Effector CD4-positive, alpha-beta T cell (primary cell): Measurements from ENCODE around the gene SDC4.
"Not testable (repeated sequence)": the region's sequence is repeated elsewhere in the genome, so short reads cannot be mapped to it uniquely, and the experiment has no call there.

ENCODE experiments used
- DNase-seq: peaks from one replicate; pipeline ENCODE4 v3.0.0-alpha.2; 2020

The SDC4 gene

GRCh38 chr20:45363611-45364492 lies 15.6 kb upstream of the SDC4 start:
- DNase-seq: no peak

DNA sequence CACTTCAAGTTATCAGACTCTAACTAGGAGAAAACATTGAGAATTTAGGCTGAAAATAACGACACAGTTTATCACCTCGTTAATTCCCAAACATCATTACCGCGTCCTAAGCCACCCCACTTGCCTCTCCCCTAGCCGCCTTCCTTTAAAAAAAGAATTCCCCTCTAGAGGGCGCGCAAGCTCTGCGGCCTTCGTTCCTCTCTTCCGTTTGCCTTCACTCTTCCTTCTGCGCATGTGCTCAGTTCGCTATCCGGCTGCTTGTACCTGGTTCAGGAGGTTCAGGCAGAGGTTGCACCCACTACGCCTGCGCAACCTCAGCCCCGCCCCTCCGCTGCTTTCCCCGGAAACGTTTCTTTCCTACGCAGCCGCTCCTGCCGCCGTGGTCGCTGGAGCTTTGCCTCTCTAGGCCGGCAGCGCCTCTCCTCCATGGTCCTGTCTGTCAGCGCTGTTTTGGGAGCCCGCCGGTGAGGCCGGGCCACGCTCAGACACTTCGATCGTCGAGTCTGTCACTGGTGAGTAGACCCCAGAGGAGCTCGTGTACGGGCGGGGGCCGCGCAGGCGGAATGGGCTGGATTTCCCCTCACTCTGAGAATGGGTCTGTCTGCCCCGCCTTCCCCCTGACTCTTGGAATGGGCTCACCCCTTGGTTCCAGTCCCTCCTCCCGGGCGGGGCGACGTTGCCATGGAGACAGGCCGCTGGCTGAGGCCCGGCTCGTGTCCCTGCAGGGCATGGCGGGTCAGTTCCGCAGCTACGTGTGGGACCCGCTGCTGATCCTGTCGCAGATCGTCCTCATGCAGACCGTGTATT lies 14.8 kb upstream of the SDC4 start, which contains the start of gene SYS1:
Gene SYS1 (plus strand): TSS at position 353 of the 807 bp plus-strand sequence. CDS start 376 bp downstream, at position 729.
- DNase-seq: peak; percentile 98

GRCh38 chr20:45361793-45362192 lies 13.6 kb upstream of the SDC4 start:
- no peak for DNase-seq

DNA sequence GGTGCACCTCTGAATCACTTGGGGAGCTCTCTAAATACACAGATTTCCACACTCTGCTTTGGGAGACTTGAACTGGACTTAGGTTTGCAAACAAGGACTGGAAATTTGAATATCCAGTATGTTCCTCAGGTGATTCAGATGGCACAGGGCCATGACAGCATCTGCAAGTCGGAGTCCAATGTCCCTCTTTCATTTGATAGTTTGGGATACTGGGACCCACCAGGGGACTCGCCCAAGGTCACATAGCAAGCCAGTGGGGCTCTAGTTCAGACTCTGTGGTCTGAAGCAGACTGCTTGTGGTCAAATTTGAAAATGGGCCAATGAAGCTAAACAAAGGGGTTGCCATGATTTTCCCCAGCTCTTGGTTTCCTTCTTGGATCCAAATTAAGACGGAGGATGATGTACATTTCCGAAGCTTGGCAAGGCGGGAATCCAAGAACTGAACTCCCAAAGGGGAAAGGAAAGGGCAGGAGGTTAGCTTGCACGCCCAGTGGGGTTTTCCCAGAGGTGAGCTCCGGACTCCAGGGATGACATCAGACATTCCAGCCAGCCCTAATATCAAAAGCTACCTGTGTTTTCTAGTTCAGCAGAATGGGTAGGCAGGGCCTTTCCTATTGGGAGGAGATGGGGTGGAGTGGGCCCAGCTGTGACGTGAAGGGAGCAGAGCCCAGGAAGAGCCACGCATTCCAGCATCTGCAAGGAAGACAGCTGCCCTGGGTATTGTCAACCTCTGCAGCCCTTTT lies 11.4 kb upstream of the SDC4 start:
- no peak for DNase-seq

GRCh38 chr20:45359069-45359405 lies 10.8 kb upstream of the SDC4 start:
- DNase-seq: no peak

GRCh38 chr20:45358282-45359068 lies 10.3 kb upstream of the SDC4 start:
- no peak for DNase-seq

DNA sequence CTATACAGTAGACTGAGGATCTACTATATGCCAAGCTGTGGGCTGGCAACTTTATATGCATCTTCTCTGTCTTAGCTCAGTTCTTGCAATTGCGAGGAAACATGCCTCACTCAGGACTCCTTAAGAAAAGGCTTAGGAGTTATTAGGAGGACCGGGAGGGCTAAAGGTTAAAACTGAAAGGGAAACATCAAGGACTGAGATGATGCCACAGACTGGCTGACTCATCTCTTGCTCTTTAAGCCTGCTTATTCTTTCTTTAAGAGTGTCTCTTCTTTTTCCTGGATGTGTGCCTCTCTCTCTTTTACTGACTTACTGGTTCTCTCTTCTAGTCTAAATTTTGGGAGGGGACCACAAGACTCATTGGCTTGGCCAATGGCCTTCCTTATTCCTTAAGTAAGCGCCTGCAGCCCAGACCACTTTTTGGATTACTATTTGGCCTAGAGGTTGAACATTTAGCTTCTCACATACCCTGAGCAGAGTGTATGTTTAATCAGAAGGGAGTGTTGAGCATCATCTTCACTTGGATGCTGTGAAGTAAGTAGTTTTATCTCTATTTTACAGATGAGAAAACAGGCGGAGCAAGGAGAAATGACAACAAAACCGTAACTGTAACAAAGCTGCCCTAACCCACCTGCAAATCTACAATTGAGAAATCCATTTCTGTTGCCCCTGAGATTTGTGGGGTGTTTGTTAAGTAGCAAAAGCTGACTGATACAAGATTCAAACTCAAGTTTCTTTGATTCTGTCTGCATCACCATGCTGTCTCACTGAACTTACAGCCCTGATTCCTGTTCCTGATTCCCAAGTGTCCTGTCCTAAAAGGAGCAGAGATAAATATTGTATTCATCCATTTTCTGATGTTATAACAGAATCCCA lies 7.2 kb upstream of the SDC4 start:
- no peak for DNase-seq

DNA sequence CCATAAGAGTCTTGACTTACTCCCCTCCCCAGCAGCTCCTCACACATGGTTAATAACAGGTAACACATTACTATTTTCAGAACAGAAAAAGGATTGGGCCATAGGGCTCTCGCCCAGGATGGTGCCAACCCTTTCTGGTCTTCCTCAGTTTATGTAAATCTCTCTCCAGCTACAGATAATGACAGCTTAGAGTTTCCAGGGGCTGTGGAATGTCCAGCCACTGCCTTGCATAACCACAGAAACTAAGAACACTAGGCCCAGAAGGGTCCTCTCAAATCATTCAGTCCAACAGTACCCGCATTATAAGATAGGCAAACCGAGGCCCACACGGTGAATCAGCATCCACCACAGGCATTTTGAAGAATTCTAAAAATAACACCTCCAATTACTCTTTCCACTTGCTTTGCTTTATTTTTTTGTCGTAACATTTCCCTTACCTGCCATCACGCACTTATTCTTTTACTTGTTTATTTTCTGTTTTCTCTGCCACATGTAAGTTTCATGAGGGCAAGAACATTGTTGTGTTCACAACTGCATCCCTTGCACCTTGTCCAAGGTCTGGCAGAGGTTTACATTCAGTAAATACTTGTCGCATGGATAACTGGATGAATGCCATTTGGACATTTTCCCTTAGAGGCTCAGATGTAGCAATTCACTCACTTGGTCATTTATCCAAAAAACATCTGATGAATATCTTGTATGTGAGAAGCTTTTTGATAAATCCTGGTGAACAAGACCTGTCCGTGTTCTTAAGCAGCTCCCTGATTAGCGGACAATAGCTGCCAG lies 6.4 kb upstream of the SDC4 start:
- no peak for DNase-seq

- no peak for DNase-seq
Observed at GRCh38 chr20:45353746-45354145, 5.5 kb upstream of the SDC4 start.

- no peak for DNase-seq
Observed at GRCh38 chr20:45352729-45353128, 4.5 kb upstream of the SDC4 start.

- DNase-seq: not testable (repeated sequence)
Observed at GRCh38 chr20:45350795-45351194, 2.6 kb upstream of the SDC4 start.

GRCh38 chr20:45350217-45350616 lies 2.0 kb upstream of the SDC4 start:
- no peak for DNase-seq

GRCh38 chr20:45347297-45347935 lies 808 bp downstream of the SDC4 start:
- no peak for DNase-seq

- no peak for DNase-seq
Observed at GRCh38 chr20:45346851-45347250, 1.4 kb downstream of the SDC4 start.

GRCh38 chr20:45346291-45346718 lies 1.9 kb downstream of the SDC4 start:
- no peak for DNase-seq

- DNase-seq: no peak
Observed at GRCh38 chr20:45345104-45345936, 2.9 kb downstream of the SDC4 start.

GRCh38 chr20:45344168-45344860 lies 3.9 kb downstream of the SDC4 start:
- no peak for DNase-seq

GRCh38 chr20:45343532-45344167 lies 4.6 kb downstream of the SDC4 start:
- no peak for DNase-seq
